ENCODE results near the gene ALOXE3. TPM values are rescaled to one million over a fixed set of nuclear protein-coding genes. Genes with fewer than 3 reads are reported as not detected.
A peak's percentile ranks its signal among the peaks of the same experiment; 100 is the strongest.

ALOXE3 gene
- total and polyA plus RNA-seq, 2 of the 8 experiments (the other 6 are each of a cell fraction or from before 2014, with no cell fraction given) = 0.26 TPM; not detected in 1

GRCh38 chr17:8079291-8080207 lies 38.8 kb downstream of the ALOXE3 start (continued):
- TF ChIP-seq CHD7 (IDR thresholded peaks at IDR 0.05; ENCODE audit: insufficient replicate concordance, low read length) (no peak), POLR2AphosphoS5 (IDR thresholded peaks at IDR 0.05; ENCODE audit: low read depth, low read length) (no peak; the same call in 1 of the 2 replicates), SP4 (IDR thresholded peaks at IDR 0.05; ENCODE audit: low read length) (0 out of 2 replicates have a peak, but pooled peaks have one; percentile 27), NANOG (IDR thresholded peaks at IDR 0.05; ENCODE audit: insufficient read depth, low read depth, low read length, poor library complexity, severe bottlenecking) (no peak), PHF8 (conservative IDR thresholded peaks at IDR 0.05; ENCODE audit: low read depth, low read length) (no peak), CHD2 (IDR thresholded peaks at IDR 0.05; ENCODE audit: low read length) (no peak), SIRT6 (IDR thresholded peaks at IDR 0.05; ENCODE audit: low read length) (no peak), ZNF274 (IDR thresholded peaks at IDR 0.05; ENCODE audit: borderline replicate concordance, extremely low read depth, low read length) (no peak), TAF1 (IDR thresholded peaks at IDR 0.05; ENCODE audit: low read depth, low read length) (no peak), GTF2F1 (IDR thresholded peaks at IDR 0.05; ENCODE audit: borderline replicate concordance, low read depth, low read length) (no peak)

Data from H1 (cell line).